MG63 (cell line): Measurements from ENCODE around the gene LSP1. TPM values are rescaled to one million over a fixed set of nuclear protein-coding genes. Genes with fewer than 3 reads are reported as not detected.

ENCODE experiments used
- DNase-seq: peaks from one replicate; pipeline ENCODE4 v3.0.0-alpha.2; 2020
- H3K27me3 ChIP-seq: fragments of 250-450 bp; sonication (Bioruptor Pico); 2 replicates; pipeline ENCODE4 v1.5.1; 2020; ENCODE audit warnings: mild to moderate bottlenecking, moderate library complexity
- H3K36me3 ChIP-seq: fragments of 250-450 bp; sonication (Bioruptor Pico); 2 replicates; pipeline ENCODE4 v1.5.1; 2020; ENCODE audit warnings: mild to moderate bottlenecking, moderate library complexity
- H3K4me3 ChIP-seq: fragments of 250-450 bp; sonication (Bioruptor Pico); 2 replicates; pipeline ENCODE4 v1.5.1; 2020; ENCODE audit warnings: mild to moderate bottlenecking, moderate library complexity
- H3K9me3 ChIP-seq: fragments of 250-450 bp; sonication (Bioruptor Pico); 2 replicates; pipeline ENCODE4 v1.5.1; 2020; ENCODE audit warnings: mild to moderate bottlenecking, moderate library complexity
- total RNA-seq: library from RNA; depleted of rRNA; stranded (reverse); fragments of >200 nt; shearing (Covaris generic); gene quantifications from 2 replicates; pipeline ENCODE4 v1.2.3, GENCODE V29; 2014; ENCODE audit warnings: low replicate concordance

LSP1 gene
- total RNA-seq, 1 experiment from 2014 or later = 66.6 TPM

DNA sequence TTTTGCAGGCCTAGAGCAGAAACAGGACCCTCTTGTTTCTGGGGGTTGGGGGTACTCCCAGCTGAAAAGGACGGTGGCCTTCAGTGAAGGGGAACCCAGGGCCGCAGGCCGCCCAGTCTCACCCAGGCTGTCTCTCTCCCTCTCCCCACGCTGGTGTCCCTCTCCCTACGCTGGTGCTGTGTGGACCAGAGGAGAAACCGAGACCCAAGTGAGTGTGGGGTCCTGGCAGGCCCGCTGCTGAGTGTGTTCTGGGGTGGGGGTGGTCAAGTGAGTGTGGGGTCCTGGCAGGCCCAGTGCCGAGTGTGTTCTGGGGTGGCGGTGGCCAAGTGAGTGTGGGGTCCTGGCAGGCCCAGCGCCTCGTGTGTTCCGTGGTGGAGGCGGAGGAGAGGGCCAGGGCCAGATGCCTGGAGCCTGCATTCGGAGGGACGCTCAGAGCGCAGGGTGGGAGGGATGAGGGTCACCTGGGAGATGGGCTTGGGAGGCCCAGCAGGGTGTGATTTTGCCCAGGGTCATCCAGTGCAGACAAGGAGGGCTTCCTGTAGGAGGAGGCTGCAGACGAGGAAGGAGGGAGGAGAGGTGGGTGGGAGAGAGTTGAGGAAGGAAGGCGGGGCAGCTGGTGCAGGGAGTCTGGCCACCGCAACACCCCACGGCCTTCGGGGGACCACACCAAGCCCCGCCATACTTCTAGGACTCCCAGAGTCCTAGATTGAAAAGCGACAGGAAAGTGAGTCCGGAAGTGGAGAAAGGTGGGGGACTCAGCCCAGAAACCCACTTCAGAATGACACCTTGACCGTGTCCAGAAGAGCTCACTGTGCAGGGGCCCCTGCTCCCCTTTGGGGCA lies 77.0 kb downstream of the LSP1 start:
- DNase-seq = no peak
- H3K4me3 ChIP-seq = no peak overlapping the region
- no peaks in the 10 kb centered on the region for H3K9me3 ChIP-seq
- no peaks in the 10 kb centered on the region for H3K27me3 ChIP-seq
- no peaks in the 10 kb centered on the region for H3K36me3 ChIP-seq

DNA sequence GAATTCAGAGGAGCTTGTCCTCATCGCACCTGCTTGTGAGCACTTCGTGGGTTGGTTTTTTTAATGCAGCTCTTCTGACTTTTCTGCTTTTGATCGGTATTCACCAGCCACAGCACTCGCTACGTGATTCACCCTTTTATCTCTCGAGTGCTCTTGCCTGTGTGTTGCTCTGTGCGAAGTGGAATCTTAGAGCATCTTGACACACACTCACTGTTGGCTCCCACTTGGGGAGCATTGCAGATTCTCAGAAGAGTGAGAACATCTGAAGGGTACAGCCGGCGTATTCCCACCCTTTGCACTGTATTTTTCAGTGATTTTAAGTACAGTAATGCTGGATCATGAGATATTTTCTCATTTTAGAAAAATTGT lies 77.6 kb downstream of the LSP1 start:
- no peak overlapping the region for H3K4me3 ChIP-seq
- H3K9me3 ChIP-seq = no peaks in the 10 kb centered on the region
- DNase-seq = no peak
- H3K27me3 ChIP-seq = no peaks in the 10 kb centered on the region
- no peaks in the 10 kb centered on the region for H3K36me3 ChIP-seq

DNA sequence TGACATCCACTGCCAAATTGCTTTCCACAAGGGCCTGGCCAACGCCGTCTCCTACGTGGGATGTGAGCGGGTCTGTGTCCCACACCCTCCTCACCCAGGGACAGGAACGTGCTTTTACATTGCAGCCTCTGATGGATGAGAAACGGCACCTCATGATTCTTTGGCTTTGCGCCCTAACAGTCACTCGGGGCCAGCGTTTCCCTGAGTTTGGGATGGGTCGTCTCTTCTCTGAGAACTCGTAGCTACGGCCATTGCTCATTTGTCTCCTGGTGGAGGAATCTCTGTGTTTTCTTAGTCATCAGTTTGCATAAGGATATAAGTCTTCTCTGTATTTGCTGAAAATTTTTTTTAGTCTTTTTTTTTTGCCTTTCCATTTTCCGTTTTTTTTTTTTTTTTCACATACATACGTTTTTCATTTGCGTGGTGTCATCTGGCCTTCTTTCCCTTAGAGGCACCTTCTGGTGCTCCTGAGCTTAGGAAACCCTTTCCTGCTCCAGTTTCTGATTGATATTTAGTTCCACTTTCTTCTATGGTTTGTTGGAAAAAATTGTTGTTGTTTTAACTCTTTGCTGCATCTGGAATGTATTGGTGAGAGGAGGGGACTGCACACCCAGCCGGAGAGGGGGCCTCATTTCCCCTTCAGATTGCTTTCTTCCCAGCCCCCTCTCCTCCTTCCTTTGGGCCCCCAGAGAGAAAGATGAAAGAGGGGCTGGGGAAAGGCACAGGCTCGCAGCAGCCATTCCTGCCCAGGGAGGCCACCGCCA lies 78.6 kb downstream of the LSP1 start:
- H3K36me3 ChIP-seq = no peaks in the 10 kb centered on the region
- no peaks in the 10 kb centered on the region for H3K27me3 ChIP-seq
- DNase-seq = no peak
- H3K9me3 ChIP-seq = no peaks in the 10 kb centered on the region
- no peak overlapping the region for H3K4me3 ChIP-seq

DNA sequence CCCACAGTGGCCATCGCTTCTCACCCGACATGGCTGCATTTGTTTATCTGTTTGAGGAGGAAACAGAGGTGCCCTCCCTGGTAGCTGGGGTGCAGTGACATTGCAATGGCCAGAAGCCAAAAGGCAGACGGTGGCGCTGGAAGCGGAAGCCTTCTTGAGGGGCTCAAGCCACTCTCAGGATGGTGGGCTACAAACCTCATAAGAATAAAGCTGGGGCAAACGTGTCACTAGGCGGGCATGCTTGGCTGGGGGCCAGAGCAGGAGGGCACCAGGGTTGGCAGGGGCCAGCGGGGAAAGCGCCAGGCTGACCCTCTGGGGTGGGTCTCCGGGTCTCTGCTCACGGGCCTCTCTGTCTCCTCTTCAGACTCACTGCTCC lies 79.2 kb downstream of the LSP1 start:
- H3K4me3 ChIP-seq = no peak overlapping the region
- no peaks in the 10 kb centered on the region for H3K27me3 ChIP-seq
- DNase-seq = no peak
- no peaks in the 10 kb centered on the region for H3K9me3 ChIP-seq
- no peaks in the 10 kb centered on the region for H3K36me3 ChIP-seq

DNA sequence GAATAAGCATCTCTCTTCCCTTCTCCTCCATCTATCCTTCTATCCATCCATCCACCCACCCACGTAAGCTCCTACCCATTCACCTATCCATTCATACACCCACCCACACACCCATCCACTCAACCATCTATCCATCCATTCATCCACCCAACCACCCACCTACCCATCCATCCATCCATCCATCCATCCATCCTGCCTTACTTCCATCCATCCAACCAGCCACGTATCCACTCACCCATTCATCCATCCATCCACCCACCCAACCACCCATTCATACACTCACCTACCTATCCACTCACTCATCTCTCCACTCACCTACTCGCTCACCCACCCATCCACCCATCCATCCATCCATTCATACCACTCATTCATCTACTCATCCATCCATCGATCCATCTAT lies 79.8 kb downstream of the LSP1 start:
- Histone ChIP-seq H3K27me3 (no peaks in the 10 kb centered on the region), H3K9me3 (no peaks in the 10 kb centered on the region), H3K4me3 (no peak overlapping the region), H3K36me3 (no peaks in the 10 kb centered on the region)
- DNase-seq = no peak

DNA sequence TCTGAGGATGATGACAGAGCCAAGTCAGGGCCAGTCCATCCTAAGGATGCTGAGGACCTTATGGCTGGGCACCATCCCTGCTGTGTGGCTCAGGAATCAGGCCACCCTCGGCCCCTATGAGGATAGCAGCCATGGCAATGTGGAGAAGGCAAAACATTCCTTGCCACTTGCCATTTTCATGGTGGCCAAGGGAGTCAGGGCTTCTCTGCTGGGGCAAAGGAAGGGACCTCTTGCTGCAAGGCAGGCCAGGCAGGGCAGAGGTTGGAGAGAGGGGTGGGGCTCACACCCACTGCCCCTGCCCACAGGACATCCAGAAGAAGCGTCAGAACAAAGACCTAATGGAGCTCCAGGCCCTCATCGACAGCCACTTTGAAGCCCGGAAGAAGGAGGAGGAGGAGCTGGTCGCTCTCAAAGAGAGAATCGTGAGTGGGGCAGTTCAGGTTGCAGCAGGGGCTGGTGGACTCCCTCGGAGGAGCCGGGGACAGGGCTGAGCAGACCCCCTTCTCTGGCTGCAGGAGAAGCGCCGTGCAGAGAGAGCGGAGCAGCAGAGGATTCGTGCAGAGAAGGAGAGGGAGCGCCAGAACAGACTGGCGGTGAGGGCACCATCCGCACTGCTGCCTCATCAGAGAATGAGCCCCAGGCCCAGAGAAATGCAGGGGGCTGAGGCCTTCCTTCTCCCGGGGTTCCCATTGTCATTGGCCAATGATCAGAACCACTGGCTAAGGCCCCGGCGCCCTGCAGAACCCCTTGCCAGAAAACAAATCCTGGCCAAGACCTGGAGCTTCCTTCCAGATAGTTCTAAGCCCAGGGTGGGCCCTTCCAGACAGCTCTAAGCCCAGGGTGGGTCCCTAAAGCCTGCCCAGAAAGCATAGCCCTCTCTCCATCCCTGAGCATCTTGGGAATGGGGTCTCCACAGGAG lies 80.8 kb downstream of the LSP1 start:
- Histone ChIP-seq H3K4me3 (no peak overlapping the region), H3K9me3 (no peaks in the 10 kb centered on the region)
- DNase-seq = no peak

DNA sequence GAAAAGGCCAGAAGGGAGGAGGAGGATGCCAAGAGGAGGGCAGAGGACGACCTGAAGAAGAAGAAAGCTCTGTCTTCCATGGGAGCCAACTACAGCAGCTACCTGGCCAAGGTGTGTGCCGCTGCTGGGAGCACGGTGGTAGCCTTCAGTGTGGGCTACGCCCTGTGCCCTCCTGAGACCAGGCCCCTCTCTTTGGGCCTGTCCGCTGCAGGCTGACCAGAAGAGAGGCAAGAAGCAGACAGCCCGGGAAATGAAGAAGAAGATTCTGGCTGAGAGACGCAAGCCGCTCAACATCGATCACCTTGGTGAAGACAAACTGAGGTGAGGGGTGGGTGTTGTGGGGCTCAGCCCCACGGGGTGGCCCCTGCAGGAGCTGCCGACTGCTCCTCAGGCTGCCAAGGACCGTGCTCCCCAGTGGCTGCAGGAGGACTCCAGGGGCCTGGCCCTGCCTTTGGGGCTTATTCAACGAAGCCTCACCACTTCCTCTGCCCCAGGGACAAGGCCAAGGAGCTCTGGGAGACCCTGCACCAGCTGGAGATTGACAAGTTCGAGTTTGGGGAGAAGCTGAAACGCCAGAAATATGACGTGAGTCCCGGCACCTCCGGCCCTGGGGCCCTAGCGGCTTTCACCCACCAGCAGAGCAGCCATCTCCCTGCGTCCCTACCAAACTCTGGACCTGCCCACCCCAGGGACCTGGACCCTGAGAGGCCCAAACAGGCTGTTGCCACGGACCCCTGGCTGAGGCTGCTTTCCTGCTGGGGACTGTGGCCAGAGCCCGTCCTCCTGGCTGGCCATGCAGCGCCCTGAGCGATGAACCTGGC lies 81.7 kb downstream of the LSP1 start:
- H3K4me3 ChIP-seq = no peak overlapping the region
- DNase-seq = no peak
- no peaks in the 10 kb centered on the region for H3K27me3 ChIP-seq
- H3K9me3 ChIP-seq = no peaks in the 10 kb centered on the region
- no peaks in the 10 kb centered on the region for H3K36me3 ChIP-seq

More for the DNA sequence above, 80.8 kb downstream of the LSP1 start:
- Histone ChIP-seq H3K27me3 (no peaks in the 10 kb centered on the region), H3K36me3 (no peaks in the 10 kb centered on the region)

DNA sequence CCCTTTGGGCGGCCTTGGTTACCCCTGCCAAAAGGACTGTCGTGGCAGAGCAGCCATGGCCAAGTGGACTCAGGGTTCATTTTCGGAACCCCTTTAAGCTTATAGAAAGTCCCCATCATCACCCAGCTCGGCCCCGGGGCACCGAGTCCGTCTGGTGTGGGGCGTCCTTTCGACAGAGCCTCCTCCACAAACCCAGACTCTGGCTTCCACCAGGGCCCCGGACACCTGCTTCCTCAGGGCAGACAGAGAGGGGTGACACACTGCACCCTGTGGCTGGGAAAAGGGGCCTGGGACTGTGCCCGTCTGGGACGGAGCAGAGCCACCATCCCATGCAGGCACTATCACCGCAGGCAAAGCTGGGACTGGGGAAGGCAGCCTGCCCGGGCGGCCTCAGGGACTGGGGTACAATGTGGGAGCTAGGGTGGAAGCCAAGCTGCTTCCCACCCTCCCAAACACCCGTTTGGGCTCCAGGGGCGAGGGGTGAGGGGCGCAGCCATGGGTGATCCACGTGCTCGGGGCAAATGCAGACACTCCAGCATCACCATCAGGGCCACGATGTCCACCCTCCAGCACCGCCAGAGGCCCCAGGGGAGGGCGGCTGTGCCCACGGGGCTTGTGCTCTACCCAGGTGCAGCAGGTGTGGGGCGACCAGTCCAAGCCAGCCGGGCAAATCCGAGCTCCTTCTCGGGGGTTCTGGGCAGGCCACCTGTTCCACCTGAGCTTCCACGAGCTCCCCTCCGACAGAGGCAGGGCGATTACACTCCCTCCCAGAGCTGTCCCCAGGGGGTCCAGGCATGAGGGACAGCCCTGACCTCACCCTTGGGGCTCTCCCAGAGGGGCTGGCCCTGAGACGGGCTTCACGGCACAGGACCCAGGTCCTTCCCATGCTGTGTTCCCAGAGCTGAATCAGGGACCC lies 82.5 kb downstream of the LSP1 start:
- Histone ChIP-seq H3K36me3 (no peaks in the 10 kb centered on the region), H3K9me3 (no peaks in the 10 kb centered on the region), H3K4me3 (no peak overlapping the region), H3K27me3 (no peaks in the 10 kb centered on the region)
- no peak for DNase-seq

DNA sequence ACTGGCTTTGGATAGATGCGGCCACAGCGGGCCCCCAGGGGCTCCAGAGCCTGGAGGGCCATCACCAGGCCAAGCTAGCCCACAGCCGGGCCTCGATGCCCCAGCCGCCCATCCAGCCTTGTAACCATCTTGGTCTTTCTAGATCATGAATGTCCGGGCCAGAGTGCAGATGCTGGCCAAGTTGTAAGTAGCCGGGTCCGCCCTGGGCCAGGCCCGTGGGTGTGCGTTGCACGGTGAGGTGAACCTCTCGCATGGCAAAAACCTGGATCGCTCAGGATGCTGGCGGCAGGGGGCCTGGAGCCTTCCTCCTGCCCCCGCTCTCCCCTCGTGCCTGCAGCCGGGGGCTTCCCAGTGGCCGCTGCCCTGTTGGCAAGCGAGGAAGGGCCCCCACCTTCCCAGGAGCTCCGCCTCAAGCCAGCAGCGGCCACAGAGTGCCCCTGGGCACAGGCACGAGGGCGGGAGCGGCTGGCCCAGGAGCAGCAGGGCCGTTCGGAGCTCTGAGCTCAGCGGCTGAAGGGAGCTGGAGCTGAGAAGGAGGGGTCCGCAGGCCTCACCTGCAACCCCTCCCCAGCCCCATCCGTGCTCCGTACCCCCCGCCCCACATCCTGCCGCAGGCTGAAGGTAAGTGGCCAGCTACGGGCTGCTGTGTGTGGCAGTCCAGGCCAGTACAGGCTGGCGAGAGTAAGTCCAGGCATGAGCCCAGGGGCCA lies 83.3 kb downstream of the LSP1 start:
- H3K9me3 ChIP-seq = no peaks in the 10 kb centered on the region
- no peak for DNase-seq
- H3K36me3 ChIP-seq = no peaks in the 10 kb centered on the region
- H3K27me3 ChIP-seq = no peaks in the 10 kb centered on the region
- H3K4me3 ChIP-seq = no peak overlapping the region

DNA sequence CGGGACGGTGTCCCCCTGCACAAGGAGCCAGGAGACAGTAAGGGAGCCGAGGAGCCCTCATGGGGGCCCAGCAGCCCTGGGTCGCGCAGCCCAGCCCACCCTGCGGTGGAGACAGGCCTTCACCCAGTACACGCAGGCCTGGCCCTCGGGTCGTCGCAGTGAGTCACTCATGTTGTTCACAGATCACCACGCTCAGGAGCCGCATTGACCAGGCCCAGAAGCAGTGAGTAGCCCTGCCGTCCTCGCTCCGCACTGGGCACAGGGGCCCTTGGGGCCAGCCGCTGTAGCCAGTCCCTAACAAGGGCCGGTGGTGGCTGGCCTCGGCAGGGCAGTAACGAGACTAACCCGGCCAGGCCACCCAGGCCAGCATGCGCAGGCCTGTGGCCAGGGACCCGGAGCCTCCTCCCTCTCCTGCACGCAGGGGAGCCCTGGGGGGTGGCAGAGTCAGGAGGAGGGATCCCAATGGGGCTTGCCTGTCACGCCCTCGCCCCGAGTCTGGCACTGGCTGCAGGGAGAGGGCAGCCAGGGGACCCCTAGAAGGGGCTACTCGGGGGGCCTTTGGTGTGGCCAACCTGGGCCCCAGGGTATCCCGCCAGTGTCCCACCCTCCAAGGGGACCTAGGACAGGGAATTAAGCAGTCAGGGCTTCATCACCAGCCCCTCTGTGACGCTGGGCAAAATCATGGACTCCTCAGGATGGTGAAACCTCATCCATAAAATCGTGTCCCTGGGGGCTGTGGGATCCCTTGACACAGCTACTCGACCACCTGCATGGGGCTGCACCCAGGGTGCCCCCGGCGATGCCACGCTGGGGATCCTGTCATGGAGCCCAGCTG lies 84.1 kb downstream of the LSP1 start:
- Histone ChIP-seq H3K9me3 (no peaks in the 10 kb centered on the region), H3K36me3 (no peaks in the 10 kb centered on the region), H3K27me3 (no peaks in the 10 kb centered on the region), H3K4me3 (no peak overlapping the region)
- no peak for DNase-seq

DNA sequence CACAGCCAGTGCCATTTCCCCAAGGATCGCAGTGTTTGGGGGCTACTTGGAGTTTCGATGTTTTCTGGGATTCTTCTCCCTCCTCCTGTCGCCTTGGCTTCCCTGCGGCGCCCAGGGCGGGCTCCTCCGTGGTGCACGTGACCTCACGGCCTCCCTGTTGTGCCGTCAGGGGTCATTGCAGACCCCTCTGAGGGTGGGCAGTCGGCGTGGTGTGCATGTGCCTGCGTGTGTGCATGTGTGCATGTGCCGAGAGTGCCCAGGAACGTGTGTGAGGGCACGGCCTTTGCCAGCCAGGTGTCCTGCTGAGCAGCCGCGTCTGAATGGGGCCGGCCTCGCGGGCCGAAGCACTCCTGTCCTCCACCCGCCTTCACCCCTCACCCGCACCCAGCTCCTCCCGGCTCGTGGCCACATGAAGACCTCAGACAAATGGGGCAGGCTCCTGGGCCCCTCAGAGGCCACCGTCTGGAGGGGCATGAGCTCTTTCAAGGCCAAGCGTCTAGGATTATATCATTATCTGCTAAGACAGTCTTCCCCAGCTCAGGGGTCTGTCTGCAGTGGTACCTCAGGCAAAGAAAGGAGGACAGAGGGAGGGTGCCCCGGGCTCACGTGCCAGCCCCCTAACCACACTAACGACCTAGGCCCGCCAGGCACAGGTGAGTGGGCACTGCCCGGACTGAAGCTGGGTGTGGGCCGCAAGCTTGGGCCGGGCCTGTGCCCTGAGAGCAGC lies 84.9 kb downstream of the LSP1 start:
- Histone ChIP-seq H3K36me3 (no peaks in the 10 kb centered on the region), H3K27me3 (no peaks in the 10 kb centered on the region), H3K9me3 (no peaks in the 10 kb centered on the region), H3K4me3 (no peak overlapping the region)
- DNase-seq = no peak

DNA sequence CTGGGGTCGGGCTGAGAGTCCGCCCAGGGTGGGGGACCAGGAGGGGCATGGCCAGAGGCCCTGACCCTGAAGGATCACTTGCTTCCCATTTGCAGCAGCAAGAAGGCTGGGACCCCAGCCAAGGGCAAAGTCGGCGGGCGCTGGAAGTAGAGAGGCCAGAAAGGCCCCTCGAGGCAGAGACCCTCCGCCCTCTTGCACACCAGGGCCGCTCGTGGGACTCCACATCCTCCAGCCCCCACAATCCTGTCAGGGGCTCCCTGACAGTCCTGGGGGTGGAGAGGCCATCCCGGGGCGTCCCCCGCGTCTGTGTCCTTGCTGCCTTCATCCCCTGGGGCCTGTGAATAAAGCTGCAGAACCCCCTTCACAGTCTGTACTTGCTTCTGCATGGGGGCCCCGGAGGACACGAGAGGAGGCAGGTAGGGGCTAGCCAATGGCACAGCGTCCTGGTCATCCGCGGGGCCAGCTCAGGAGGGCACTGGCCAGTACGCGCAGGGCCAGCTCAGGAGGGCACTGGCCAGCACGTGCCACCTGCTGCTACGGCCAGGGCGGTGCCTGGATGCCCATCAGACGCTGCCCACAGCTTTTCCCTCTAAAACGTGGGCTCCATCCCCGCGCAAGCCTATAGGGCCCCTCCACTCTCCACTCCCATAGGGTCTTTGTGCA lies 85.6 kb downstream of the LSP1 start:
- Histone ChIP-seq H3K9me3 (no peaks in the 10 kb centered on the region), H3K36me3 (no peaks in the 10 kb centered on the region), H3K4me3 (no peak overlapping the region), H3K27me3 (no peaks in the 10 kb centered on the region)
- DNase-seq = no peak

DNA sequence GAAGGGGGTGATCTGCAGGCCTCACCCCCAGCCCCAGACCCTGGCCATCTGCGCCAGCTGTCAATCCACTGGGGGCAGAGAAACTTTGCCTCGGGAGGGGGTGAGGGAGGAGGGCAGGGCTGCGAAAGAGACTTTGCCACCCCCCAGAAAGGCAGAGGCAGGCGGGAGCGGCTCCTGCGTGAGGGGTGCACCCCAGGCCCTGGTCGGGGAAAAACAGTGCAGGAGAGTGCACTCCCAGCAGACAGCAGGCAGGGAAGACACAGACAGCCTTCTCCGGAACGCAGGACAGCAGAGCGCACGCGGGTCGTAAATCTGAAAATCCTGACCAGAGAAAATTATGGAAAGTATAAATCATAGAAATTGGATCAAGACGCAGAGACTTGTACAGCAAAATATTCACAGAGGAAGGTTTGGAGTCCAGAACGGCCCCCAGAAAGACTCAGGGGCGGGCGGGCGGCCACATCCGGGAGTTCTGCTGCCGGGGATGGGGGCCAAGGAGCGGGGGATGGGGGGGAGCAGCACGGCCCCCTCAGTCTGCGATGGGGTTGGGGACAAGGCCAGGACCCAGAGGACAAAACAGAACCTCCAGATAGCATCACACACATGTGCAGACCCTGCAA lies 86.2 kb downstream of the LSP1 start:
- Histone ChIP-seq H3K4me3 (no peak overlapping the region), H3K27me3 (no peaks in the 10 kb centered on the region), H3K36me3 (no peaks in the 10 kb centered on the region), H3K9me3 (no peaks in the 10 kb centered on the region)
- peak; percentile 22 for DNase-seq
